Urothelium cell line (cell line): ENCODE measurements around the gene TMEM41B.
A peak's percentile ranks its signal among the peaks of the same experiment; 100 is the strongest.

Source experiments
- DNase-seq: peaks from one replicate; pipeline ENCODE4 v3.0.0; 2011; ENCODE audit warnings: low spot score, mixed read lengths
- FAIRE-seq: peaks from 2 replicates; lab custom pipeline; 2011; peaks lifted over from hg19 to GRCh38; lab: Jason Lieb, UNC

TMEM41B gene

DNA sequence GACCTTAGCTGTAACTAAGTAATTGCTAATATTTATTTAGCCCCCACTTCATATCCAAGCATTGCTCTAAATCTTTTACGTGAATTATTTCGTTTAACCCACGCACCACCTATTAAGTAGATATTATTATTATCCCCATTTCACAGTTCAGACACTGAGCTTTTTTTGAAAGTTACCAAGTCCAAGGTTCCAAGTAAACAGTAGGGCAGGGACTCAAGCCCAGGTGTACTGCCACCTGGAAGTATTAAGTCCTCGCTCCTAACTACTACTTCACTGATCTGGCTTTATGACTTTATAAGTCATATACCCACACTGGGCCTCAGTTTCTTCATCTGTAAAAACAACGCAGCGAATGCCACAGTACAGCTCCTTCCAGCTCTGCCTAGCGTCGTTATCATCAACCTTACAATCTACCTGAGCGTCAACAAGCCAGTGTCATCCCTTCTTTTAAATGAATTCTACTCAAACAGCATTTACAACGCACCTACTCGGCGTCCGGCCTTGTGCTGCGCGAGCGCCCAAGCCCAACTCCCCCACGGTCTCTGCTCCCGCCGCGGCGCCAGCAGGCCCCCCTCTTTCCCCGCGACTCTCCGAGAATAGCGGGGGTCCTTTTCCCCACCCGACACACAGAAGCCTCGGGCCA is 624 bp downstream of the TMEM41B start:
- peak; percentile 43 for DNase-seq

DNA sequence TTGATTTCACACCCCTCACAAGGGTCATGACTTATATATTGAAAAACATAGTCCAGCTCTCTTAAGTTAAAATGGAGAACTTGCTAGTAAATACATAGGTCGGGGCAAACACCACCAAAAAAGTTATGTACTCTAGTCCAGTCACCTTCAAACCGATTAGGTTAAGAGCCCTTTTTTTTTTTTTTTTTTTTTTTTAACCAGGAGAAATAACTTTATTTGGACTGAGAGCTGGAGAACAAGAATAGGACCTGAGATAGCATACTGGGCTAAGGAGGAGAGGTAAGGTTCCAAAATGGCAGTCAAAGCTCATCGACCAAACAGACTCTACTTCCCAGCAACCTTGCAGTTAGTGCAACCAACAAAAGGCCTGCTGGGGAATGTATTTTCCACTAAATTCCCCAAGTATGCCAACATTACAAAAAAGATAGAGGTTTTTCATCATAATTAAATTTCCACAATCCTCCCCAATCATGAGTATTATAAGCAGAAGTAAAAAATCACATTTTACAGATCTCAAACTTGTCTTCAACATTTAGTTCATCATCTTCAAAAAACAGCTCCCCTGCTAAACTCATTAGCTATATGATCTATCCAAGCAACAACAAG is 3.8 kb downstream of the TMEM41B start:
- no peak for FAIRE-seq
- no peak for DNase-seq

More for the DNA sequence above, 624 bp downstream of the TMEM41B start:
- no peak for FAIRE-seq

DNA sequence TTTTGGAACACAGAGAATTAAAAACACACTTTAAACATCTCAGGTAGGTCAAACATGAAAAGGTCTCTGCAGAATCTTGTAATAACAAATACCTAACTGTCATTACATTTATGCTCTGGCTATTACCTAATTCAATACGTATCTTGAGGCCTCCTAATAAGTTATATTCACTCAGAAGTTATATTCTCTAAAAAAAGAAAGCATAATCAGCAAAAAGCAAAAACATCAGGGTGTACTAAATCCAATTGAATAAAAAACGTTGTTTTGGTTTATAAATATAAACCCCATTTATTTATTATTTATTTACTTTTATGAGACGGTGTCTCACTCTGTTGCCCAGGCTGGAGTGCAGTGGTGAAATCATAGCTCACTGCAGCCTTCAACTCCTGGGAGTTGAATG is 10.2 kb downstream of the TMEM41B start:
- DNase-seq (no peak), FAIRE-seq (no peak)

DNA sequence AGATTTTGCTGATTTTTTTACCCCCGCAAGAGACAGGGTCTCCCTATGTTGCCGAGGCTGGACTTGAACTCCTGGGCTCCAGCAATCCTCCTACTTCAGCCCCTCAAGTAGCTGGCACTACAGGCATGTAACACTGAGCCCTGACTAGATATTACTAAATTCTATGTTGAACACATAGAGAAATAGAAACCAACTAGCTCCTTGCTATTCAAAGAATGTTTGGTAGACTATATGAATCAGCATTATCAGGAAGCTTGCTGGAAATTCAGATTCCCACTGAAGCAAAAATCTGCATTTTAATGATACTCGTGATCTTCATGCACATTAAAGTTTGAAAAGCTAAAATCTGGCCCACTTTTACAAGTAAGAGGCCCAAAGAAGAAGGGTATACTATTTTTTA is 11.9 kb downstream of the TMEM41B start:
- FAIRE-seq (no peak), DNase-seq (no peak)

DNA sequence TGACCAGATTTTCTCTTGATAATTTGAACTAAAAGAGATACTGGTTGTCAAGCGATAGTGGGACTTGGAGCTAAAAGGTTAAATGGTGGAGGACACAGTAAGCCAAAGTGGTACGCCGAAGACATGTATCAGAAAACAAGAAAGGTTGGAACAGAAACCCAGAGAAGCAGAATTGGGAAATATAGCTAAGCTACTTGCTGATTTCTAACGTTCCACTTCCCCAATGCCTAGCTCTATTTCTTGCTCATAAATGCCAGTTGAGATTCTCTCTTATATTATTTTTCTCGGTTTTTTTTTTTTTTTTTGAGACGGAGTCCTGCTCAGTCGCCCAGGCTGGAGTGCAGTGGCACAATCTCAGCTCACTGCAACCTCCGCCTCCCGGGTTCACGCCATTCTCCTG is 12.7 kb downstream of the TMEM41B start:
- no peak for DNase-seq
- no peak for FAIRE-seq

DNA sequence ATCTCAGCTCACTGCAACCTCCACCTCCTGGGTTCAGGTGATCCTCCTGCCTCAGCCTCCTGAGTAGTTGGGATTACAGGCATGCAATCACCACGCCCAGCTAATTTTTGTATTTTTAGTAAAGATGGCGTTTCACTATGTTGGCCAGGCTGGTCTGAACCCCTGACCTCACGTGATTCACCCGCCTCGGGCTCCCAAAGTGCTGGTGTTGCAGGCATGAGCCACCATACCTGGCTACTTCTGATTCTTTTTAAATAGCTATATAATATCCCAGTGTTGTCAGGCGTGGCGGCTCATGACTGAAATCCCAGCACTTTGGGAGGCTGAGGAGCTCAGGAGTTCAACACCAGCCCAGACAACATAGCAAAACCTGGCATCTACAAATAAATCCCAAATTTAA is 20.7 kb downstream of the TMEM41B start:
- FAIRE-seq (no peak), DNase-seq (no peak)

DNA sequence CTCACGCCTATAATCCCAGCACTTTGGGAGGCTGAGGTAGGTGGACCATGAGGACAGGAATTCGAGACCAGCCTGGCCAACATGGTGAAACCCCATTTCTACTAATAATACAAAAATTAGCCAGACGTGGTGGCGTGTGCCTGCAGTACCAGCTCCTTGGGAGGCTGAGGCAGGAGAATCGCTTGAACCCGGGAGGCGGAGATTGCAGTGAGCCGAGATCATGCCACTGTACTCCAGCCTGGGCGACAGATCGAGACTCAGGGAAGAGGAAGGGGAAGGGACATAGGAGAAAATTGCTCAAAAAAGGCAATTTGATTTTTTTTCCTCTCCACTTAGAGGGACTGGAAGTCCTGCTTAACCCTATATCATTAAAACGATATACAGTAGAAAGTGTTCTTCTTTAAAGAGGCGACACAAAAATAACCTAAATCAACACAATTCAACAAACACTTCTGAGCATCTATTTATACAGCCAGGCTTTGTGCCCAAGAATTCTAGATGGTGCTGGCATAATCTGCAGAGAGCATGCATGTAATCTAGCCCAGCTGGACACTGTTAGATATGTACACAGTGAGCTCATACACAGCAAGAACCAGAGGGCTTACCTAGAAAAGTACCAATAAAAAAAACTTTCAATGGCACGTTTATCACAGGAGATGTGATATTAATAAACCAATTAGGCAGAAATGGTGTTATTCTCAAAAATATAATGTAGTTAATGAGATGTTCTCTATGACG is 28.4 kb downstream of the TMEM41B start:
- FAIRE-seq: no peak
- DNase-seq: no peak

DNA sequence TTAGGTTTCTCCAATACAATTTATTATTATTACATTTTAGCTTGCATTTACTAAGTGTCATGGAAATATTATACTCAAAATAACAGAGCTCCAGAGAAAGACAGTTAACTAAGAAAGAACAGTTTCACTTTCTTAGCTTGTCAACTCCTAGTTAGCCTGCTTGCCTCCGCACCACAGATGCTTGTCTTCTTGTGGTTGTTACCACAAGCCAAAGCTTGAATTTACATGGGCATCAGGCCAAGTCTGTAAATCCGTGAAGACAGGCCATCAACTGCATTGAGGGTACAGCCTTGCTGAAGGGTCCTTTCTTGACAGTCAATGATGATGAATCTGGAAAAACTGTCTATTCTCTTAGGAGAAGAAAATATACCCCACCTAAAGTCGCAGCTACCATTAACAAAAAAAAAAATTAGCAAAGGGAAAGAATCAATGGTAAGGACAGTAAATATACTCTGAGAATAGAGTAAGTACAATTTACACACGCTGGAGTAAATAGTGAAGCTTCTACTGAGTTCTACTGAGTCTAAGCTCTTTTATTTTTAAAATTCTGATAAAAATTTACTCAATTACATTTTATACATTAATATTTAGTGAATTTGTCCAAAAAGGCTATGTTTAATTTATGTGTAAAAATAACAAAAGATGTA is 33.6 kb downstream of the TMEM41B start:
- no peak for FAIRE-seq
- no peak for DNase-seq

DNA sequence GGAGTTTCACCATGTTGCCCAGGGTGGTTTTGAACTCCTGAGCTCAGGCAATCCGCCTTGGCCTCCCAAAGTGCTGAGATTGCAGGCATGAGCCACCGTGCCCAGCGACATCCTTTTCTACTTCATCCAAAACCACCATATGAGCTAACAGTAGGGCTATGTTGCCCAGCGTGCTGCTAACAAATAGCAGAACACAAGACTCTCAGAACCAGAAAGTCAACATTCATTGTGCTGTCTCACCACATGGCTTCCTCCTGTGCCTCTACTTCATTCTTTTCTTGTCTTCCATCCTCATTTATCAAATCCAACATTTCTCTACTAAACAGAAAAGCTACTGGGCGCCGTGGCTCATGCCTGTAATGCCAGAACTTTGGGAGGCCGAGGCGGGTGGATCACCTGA is 37.2 kb downstream of the TMEM41B start:
- no peak for DNase-seq
- FAIRE-seq: no peak

DNA sequence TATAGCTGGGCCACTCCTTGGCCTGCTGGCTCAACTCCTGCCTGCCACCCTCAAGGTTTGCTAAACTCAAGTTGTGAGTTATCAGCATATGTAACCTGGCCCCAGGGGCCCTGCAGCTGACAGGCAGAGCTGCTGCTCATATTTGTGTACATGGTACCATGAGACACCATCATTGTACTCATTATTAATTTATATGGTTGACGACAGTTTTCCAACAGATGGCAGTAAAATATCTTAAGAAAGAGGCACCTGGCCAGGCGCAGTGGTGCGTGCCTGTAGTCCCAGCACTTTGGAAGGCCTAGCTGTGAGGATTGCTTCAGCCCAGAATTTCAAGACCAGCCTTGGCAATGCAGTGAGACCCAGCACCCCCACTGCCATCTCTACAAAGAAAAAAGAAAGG is 37.8 kb downstream of the TMEM41B start:
- DNase-seq (no peak), FAIRE-seq (no peak)

DNA sequence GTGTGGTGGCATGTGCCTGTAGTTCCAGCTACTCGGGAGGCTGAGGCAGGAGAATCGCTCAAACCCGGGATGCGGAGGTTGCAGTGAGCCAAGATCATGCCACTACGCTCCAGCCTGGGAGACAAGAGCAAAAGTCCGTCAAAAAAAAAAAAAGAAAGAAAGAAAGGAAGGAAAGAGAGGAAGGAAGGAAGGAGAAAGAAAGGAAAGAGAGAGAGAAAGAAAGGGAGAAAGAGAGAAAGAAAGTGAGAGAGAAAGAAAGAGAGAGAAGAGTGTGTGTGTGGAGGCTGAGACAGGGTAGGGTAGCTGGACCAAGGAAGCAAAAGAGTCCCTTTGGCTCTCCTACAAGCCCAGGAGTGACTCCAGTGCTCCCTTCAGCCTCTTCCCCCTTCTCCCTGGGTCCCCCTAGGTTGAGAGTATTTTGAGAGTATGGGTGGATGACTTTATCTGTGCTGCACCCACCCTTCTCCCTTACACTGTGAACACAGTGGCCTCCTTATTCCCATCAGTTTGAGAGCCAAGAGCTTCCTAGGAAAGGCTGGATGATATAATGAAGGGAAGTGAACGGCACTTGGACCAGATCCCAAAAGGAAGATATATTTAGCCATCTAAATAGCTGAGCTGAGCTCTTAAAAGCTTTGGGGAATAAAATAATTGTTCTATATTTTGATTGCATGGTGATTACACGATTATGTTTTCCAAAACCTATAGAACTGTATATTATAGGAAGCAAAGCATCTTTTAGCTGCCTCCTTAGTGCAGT is 39.7 kb downstream of the TMEM41B start:
- no peak for FAIRE-seq

DNA sequence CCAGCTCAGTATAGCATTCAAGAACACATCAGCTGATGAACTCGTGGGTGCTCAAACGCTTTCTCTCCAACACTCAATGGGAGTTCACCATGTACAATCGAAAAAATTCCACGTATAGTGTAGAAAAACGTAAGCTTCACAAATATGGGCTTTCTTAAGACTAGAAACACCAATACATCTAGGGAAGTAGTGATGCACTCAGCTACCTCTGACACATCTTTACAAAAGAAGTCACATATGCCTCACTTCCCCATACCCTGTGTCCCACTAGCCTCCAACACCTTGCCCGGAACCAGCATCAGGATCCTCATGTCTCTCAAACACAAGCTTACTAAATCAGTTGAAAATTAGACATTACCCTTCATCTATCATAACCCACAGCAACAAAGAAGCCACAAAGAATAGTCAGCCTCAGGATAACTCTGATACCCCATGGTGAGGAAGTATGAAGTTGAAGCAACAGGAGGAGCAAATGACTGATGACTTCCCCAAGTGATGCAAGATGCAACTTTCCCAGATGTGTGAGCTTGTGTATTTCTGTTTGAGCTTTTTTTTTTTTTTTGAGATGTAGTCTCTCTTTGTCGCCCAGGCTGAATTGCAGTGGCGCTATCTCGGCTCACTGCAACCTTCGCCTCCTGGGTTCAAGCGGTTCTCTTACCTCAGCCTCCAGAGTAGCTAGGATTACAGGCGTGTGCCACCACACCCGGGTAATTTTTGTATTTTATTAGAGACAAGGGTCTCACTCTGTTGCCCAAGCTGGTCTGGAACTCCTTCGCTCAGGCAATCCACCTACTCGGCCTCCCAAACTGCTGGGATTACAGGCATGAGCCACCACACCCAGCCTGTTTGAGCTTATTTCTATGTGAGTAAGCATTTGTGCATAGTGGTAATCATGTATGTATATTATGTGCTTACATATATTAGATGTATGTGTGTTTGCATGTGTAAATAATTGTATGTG is 40.7 kb downstream of the TMEM41B start:
- FAIRE-seq: no peak
- DNase-seq: no peak

More for the DNA sequence above, 39.7 kb downstream of the TMEM41B start:
- no peak for DNase-seq

DNA sequence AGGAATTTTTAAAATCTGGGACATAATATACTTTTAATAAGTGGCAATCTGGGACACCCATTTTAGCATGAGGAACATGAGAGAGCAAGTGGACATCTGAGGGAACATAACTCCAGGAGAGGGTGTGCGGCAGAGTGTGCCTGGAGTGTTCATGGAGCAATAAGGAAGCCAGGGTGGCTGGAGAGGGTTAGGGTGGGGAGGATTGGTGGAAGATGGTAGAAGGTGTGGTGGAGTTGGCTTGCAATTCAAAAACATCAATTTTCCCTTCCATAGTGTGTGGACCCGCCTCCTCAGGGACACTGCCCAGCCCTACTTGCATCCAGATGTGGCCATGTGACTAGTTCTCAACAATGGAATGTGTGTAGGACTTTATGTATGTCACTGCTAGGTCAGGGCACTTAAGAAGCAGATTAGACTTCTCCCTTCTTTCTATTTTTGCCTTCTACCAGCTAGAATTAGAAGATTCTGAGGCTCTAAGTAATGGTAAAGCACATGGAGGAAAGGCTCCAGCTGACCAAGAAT is 44.8 kb downstream of the TMEM41B start:
- FAIRE-seq (no peak), DNase-seq (no peak)

DNA sequence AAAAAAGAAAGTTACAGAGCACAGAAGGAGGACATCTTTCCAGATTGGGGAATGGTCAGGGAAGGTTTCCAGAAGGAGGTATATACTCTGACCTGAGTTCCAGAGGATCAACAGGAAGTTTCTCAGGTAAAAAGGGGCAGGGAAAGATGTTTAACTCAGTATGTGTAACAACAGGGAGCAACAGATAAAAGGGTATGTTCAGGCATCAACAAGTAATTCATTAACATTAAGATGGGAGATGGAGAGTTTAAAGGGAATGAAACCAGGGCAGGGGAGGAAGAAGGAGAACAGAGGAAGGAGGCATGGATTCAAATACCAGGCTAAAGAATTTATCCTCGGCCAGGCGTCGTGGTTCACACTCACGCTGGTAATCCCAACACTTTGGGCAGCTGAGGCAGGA is 46.7 kb downstream of the TMEM41B start:
- FAIRE-seq (no peak), DNase-seq (no peak)

DNA sequence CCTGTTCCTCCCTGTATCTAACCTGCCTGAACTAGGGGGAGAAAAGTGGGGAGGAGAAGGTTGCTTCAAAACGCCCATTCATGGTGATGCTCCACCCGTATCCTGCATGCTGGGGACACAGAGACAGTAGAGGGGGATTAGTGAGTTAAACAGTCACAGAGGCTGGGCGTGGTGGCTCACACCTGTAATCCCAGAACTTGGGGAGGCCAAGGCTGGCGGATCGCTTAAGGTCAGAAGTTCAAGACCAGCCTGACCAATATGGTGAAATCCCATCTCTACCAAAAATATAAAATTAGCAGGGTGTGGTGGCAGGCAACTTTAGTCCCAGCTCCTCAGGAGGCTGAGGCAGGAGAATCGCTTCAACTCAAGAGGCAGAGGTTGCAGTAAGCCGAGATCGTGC is 47.5 kb downstream of the TMEM41B start:
- no peak for FAIRE-seq

DNA sequence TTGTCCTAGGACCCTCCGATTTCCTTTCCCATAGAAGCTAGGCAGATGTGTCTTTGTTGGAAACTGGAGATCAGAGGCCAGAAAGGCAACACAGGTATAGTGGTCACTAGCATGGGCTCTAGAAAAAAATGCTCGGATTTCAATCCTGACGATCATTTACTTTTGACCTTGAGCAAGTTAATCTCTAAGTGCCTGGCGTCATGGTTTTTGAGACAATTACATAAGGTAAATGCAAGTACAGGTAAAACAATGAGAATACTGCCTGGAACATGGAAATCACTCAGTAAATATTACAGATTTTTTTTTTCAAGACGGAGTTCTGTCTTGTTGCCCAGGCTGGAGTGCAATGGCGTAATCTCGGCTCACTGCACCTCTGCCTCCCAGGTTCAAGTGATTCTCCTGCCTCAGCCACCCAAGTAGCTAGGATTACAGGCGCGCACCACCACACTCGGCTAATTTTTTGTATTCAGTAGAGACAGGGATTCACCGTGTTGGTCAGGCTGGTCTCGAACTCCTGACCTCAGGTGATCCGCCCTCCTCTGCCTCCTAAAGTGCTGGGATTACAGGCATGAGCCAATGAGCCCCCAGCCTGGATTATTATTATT is 48.2 kb downstream of the TMEM41B start:
- FAIRE-seq: no peak
- no peak for DNase-seq

More for the DNA sequence above, 47.5 kb downstream of the TMEM41B start:
- no peak for DNase-seq

DNA sequence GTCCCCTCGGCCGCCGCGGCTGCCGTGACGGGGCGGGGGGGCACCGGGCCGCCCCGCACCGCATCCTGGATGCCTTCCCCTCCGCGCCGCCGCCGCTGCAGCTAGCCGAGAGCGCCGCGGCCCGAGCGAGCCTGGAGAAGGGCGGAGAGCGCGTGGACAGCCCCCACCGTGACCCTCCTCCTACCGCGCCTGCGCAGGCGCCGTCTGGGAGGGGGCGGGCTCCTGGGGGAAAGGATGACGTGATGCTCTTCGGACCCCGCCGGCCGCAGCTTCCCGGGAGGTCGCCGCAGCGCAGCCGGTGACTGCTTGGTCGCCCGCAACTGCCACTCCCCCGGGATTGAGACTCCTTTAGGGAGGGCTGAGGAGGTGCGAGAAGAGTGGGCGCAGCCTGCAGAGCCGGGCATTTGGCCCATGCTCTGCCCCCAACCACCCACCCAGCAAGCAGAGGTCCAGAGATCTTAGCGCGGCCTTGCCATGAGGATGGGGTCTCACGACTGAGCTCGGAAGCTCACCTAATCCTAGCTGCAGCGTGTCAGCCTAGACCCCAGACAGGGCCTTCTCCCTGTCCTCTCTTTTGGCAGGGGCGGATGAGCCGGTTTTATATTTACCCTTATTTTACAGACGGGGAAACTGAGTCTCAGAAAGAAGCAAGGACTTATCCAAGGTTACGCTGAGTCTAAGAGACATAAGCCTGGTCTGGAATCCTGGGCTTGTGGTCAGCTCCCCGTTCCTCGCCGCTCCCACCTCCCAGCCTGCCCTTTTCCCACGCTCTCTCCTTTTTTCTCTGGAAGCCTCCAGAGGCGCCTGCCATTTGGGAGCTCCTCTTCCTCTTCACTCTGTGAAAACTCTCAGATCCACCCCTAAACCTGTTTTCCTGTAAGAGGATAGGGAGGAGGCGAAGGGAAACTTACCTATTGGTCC is 48.9 kb downstream of the TMEM41B start, which contains the start of gene DENND5A:
Gene DENND5A (minus strand): TSS at position 140 of the 921 bp plus-strand sequence. CDS start 281 bp downstream, outside the sequence.
- DNase-seq (peak; percentile 98), FAIRE-seq (peak; percentile 68)
